GM18873 (cell line): ENCODE measurements around the gene TGIF1.
"Not testable (repeated sequence)": the region's sequence is repeated elsewhere in the genome, so short reads cannot be mapped to it uniquely, and the experiment has no call there.

Experiments used
- ATAC-seq: cut with Tn5 transposase; IDR thresholded peaks from one replicate; pipeline ENCODE4 v1.9.1; 2021; ENCODE audit warnings: mild to moderate bottlenecking, moderate library complexity, moderate number of reproducible peaks; ENCODE audit not compliant: unreplicated experiment, low FRiP score

Gene TGIF1

DNA sequence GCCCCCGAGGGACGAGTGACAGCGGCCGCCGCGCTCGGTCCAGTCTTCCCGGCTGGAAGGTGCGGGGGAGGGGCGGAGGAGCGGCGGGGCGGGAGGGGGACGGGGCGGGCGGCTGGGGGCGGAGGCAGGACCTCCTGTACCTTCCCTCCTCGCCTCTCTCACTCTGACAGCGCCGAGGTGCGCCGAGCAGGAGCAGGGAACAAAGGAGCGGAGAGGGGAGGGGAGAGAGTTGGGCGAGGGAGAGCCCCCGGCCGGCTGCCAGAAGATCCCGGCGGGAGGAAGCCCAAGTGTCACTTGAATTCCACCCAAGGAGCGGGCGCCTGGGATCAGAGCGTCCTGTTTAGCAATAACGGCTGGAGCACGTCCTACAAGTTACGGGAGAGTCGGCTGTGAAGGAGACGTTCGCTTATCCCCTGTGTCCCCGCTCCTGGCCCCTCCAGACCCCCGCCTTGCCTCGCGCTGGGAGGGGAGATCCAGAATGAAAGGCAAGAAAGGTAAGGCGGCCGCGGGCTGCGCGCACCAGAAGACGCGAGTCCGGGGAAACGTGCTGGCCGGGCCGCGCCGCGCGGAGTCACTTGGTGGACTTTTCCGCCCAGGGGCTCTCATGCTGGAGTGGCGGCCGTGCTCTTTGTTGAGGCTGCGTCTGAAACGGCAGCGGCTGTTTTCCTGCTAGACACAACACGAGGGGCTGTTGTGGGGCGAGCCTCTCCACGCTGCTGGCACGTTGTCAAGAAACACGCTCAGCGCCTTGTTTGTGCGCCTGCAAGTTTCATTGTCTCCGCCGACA lies at the start of gene TGIF1:
Gene TGIF1, plus strand, starts transcription at position 161 of the 787 bp plus-strand sequence. Its CDS starts 318 bp downstream, at position 479.
- no peak for ATAC-seq

DNA sequence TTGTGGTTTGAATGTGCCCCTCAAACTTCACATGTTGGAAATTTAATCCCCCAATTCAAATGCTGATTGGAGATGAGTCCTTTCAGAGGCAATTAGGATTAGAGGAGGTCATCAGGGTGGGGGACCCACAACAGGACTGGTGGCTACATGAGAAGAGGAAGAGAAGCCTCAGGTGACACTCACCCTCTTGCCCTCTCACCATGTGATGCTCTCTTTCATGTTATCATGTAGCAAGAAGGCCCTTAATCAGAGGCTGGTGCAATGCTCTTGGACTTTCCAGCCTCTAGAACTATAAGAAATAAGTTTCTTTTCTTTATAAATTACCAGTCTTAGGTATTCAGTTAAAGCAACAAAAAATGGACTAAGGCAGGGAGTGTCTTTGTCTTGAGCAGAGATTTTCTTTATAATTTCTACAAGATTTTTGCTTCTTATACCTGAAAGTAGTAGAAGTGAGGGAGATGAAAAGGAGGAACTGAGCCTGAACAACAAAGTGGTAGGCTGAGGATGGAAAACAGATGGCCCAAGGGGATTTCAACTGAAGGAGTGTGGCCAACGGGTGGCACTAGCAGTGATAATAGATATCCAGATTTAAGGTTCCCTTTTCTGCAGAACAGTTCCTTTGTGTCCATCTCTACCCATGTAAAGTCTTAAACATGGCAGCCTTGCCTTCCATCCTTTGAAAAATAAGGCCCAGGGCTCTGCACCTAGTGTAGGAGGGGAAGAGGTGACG lies 49.2 kb upstream of the TGIF1 start:
- ATAC-seq, result no peak

DNA sequence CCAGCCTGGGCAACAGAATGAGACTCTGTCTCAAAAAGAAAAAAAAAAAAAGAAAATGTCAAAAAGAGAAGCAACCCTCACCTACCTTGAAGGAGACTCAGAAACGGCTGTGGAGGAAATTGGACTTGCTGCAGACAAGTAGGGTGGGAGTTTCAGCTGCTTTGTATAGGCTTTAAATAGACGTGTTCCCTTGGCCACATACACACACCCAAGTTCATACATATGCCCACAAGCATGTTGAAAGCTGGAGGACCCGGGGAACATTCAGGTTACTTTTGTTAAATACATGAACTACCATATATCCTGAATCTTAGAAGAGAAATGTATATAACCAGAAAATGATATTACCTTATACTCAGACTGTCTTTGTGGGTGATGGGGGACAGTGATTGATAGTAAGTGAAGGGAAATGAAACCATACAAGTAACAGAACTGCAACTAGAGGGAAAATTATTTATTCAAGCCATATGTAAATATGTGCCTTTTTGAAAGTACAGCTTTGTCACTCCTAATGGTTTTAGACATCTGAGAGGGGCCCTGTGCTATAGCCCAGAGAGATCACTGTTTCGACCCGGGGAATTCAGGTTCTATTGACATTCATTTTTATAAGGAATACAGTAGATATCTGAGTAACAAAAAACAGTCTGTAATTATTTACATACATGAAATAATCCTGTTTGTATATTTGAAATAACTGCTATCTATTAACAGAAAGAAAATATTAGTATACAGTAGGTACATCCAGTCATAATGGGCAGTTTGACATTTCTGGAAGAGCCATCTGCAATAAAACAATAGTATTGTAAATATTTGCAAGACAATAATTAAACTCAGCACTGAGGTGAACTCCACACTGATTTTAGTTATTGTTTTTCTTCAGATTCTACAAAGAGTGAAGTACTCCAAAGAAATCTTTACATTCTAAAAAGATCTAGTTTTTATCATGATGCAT lies 48.0 kb upstream of the TGIF1 start:
- ATAC-seq, result peak; percentile 84

DNA sequence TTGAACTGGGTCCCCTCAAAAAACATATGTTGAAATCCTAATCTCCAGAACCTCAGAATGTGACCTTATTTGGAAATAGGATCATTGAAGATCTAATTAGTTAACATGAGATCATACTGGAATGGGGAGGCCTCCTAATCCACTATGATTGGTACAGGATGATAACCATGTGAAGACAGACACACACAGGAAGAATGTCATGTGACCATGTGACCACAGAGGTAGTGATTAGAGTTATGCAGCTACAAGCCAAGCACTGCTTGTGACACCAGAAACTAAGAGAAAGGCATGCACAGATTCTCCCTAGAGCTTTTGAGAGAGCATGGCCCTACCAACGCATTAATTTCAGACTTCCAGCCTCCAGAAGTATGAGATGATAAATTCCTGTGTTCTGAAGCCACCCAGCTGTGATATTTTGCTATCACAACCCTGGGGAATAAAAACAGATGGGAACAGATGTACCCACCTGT lies 47.0 kb upstream of the TGIF1 start:
- ATAC-seq, result no peak

DNA sequence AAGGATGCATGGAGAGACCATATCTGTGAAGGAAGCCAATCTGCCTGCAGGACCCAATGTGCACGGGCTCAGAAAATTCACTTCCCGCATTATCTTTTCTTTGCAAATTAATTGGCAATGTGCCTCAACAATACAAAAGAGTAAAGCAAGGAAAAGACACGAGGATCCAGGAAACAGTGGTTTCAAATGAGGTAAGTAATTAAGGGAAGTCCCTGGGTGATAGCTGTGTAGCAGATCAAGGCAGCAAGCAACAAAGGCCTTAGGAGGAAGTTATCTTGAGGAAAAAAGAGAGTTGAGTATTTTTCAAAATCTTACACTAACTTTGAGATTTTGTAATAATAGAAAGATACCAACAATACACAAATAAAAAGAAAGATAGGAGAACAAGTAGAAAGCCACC lies 44.3 kb upstream of the TGIF1 start:
- no peak for ATAC-seq

DNA sequence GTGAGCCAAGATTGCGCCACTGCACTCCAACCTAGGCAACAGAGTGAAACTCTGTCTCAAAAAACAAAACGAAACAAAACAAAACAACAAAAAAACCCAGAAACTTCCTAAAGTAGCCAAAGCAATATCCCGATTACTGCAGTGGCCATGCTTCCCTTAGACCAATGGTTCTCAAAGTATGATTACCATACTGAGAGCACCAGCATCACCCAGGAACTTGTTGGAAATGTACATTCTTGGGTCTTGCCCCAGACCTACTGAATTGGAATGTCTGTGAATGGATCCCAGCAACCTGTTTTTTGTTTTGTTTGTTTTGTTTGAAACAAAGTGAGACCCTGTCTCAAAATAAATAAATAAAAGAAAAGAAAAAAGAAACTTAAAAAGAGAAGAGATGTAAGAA lies 41.9 kb upstream of the TGIF1 start:
- no peak for ATAC-seq

DNA sequence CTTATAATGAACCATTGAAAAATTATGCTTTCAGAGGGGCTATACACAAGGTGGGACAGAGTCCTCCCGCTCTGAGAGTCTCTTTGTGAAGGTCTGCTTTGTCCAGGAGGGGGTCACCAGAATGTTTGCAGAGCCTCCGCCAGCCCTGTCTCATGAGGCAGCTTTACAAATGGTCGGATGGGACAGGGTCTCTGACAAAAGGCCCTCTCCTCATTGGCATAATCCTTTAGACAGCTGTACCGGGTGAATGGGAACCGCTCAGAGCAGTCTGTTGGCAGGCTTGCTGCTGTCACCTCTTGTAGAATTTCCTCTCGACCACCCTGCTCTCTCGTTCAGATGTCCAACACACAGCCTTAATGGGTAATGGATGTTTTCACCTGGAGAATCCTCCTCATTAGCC lies 40.2 kb upstream of the TGIF1 start:
- ATAC-seq, result no peak

DNA sequence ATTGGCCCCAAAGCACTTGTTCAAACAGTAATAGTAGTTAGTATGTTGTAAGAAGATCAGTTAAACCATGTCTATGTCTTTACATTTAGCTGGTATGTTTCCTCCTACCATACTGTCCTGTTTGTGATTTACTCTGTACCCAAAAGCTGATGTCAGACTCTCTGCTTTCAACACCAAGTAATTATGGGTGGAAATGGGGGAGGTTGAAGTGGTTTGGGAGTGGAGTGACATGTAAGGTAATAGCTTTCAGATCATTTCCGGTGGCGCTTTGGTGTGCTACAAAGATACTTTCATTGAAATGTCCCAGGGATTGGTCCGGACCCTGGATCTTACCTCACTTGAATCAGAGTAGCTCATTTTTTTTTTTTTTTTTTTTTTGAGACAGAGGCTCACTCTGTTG lies 39.7 kb upstream of the TGIF1 start:
- ATAC-seq, result no peak

DNA sequence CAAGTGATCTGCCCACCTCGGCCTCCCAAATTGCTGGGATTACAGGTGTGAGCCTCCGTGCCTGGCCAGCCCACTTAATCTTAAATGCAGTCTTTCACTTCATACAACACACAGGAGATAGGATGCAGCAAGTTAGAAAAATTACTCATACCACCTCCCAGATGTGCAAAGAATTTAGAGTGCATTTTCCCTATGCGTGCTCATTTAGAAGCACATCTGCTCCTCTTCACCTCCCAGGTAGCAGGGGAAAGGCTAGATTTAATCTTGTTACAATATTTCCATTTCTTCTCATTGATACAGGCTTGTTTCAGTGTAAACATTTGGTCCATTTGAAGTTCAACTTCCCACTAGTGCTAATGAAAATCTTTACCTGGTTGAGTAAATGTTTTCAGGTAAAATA lies 39.1 kb upstream of the TGIF1 start:
- ATAC-seq, result not testable (repeated sequence)

DNA sequence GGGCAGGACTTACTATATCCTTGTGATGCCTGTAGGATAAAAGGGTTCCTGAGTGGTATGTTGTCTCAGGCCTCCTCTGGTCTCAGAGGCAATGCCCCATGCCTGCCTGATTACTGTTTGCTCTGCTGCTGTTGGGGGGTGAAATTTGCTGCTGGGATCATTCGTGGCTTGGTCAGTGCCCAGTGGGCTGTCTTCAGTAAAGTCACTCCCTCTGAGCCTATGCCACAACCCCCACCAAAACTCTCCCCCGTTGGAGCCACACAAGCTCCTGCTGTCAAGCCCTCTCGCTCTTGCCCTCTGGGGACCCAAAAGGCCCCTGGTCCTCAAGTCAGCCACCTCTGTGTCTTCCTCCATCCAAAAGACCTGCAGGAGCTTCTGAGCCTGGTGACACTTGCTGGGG lies 38.6 kb upstream of the TGIF1 start:
- ATAC-seq, result no peak

DNA sequence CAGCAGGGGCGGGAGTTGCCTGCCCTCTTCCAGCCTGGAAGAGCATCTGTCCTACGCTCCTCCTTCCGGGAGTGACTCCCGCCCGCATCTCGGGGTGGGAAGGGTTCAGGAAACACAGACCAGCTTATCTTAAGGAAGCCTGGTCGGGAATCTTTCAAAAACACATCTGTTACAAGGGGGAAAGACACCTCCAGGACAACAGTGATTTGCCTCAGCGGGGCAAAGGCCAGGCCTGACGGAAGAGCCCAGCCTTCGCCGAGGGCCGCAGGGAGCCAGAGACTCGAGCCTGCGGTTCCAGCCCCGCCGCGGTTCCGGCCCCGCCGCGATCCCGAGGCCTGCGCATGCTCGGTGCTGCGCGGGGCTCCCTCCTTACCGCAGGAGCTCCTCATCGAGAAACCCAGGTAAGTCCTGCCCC lies 38.1 kb upstream of the TGIF1 start:
- ATAC-seq, result no peak

DNA sequence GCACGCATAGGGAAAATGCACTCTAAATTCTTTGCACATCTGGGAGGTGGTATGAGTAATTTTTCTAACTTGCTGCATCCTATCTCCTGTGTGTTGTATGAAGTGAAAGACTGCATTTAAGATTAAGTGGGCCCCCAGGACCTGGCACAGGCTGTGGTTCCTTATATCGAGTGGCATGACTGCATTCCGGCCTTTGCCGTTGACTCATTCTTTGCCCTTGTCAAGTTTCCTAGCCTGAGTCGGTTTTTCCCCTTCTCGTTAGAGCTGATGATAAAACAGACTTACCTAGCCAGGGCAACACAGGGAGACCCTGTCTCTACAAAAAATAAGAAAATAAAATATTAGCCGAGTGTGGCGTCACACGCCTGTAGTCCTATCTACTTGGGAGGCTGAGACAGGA lies 37.4 kb upstream of the TGIF1 start:
- ATAC-seq, result not testable (repeated sequence)

DNA sequence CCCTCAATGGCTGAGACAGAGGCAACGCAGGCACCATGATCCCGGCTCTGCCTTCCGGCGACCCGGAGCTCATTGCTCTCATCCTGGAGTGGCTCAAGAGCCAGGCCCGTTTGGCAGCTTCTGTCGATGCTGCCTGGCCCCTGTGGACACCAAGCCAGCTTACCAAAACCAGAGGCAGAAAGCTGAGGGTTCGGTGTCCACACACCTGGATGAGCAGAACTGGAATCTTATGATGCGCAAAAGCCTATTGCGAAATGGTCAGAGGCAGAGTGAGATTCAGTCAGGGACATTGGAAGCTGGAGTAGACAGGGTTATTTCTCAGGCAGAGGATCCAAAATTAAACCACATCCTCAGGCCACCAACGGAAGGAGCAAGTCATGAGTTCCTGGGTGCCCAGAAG lies 34.9 kb upstream of the TGIF1 start:
- no peak for ATAC-seq

DNA sequence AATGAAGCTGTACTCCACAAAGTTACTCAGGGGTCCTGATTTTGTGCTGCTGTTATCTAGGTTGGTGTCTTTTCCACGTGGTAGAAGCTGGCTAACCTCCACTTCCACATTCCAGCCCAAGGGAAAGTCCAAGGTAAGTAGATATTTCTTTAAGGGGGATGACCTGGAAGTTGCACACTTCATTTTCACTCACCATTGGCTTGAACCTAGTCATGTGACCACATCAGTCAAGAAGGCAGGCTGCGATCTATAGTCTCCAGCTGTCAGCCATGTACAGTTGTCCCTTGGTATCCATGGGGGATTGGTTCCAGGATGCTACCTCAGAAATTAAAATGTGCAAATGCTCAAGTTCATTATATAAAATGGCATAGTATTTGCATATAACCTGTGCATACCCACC lies 31.9 kb upstream of the TGIF1 start:
- no peak for ATAC-seq

DNA sequence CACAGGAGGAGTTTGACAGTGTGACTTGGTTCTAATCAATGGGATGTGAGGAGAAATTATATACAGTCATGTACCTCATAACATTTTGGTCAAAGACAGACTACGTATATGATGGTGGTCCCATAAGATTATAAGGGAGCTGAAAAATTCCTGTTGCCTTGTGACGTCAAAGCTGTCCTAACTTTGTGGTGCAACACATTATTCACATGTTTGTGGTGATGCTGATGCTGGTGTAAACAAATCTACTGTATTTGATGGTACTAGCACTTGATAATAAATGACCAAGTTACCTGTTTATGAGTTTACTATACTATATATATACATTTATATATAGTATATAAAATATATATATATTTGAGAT lies 29.1 kb upstream of the TGIF1 start:
- no peak for ATAC-seq

DNA sequence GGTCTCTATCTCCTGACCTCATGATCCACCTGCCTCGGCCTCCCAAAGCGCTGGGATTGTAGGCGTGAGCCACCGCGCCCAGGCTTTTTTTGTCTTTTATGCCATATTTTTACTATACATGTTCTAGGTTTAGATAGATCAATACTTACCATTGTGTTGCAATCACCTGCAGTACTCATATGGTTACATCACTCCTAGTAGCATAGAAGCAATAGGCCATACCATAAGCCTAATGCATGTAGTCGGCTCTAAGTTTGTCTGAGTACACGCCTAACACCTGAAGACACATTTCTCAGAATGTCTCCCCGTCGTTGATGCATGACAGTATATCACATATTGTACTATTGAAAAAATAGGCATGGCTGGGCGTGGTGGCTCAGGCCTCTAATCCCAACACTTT lies 27.1 kb upstream of the TGIF1 start:
- no peak for ATAC-seq

DNA sequence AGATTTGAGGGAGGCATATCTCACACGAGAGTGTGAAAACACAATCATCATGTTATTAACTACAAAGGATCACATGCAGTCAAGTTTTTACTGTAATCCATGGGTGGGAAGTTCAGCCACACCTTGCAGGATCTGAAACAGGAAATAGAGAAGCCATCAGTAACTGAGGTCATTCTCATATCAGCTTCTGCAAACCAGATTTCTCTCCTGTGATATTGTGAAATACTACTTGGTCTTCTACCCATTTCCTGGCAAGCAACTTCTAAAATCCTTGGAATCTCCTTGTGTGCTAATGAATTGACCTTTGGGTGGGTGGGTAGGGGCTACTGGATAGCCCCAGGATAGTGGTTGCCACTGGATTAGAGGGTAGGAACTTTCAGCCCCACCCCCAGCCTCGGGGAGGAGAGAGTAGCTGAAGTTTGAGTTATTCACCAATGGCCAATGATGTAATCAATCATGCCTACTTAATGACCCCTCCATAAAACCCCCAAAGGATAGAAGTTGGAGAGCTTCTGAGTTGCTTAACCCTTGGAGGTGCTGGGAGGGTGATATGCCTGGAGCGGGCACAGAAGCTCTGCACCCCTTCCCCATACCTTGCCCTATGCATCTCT lies 25.6 kb upstream of the TGIF1 start:
- no peak for ATAC-seq

DNA sequence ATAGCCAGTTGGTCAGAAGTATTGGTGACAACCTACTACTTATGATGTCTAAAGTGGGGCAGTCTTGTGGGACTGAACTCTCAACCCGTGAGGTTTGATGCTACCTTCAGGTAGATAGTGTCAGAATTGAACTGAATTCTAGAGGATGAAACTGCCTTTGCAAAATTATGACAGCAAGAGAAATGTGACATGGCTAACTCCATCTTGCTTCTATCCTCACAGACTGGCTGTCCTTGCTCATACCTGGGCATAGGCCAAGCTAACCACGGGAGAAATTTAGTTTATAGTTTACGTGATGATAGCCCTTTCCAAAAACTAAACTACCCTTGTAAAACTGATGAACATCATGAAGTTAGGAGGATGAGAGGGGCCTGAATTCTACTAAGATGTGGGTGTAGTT lies 24.9 kb upstream of the TGIF1 start:
- no peak for ATAC-seq

DNA sequence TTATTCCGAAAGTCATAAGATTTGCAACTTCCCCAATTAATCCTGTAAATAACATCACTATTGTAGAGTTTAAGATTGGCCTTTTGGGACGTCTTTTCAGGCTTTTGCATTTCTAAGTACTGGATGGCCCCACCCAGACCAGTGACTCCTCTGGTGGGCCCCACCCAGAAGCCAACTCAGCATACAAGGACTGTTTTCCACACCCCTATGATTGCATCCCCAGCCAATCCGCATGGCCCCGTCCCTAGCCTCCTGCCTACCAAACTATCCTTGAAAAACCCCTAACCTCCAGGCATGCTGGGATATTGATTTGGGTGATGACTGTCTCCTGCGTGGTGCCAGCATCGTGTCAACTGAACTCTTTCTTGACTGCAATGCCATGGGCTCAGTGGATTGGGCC lies 24.5 kb upstream of the TGIF1 start:
- no peak for ATAC-seq

DNA sequence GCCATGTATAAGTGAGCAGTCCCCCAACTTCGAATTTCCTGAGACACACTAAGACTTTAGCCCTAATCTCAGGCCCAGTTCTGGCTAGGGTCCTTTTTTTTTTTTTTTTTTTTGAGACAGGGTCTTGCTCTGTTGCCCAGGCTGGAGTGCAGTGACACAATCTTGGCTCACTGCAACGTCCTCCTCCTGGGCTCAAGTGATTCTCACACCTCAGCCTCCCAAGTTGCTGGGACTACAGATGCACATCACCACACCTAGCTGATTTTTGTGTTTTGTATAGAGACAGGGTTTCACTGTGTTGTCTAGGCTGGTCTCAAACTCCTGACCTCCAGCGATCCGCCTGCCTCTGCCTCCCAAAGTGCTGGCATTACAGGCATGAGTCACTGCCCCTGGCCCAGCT lies 23.9 kb upstream of the TGIF1 start:
- ATAC-seq, result no peak
